ENCODE results near the gene ME2. TPM values are rescaled to one million over a fixed set of nuclear protein-coding genes. Genes with fewer than 3 reads are reported as not detected.
A peak's percentile ranks its signal among the peaks of the same experiment; 100 is the strongest.

The ME2 gene
- total and polyA plus RNA-seq, 9 of the 15 experiments (the other 6 are each of a cell fraction or from before 2014, with no cell fraction given): 12.3 to 54.4 (median 36.2) TPM

DNA sequence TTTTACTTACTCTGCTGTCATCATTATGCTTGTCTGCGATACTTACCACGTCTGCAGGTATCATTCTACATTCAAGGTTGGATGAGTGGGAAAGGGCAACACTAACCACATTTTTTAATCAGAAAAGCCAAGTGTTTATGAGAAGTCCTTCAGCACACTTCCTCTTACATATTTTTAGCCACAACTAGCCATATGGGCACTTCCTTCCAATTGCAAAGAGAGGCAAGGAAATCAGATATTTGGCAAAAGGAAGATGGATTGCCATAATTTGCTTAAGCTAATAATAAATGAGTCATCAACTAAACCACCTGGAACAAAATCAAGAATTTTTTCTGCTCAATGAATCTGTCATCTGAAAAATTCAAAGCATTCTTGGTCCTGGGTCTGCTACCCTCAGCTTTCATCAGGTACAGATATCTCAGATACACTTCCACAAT lies 42.4 kb upstream of the ME2 start:
- ChIA-PET POLR2A (no interaction called here), CTCF (ENCODE audit: low intra/inter-chr PET ratio) (no interaction called here)
- H2AFZ ChIP-seq (ENCODE audit: low read depth, low read length): no peak overlapping the region
- WGBS (ENCODE audit: insufficient coverage, low coverage, missing lambda C conversion rate): 36% methylated on average over 2 of the region's 2 CpGs
- FAIRE-seq (no peak), ATAC-seq (no peak), DNase-seq (ENCODE audit: extremely low read depth in 1 of 4, low spot score in 3 of 4) (no peak)
- no peaks in the 10 kb centered on the region for H3K9me1 ChIP-seq (ENCODE audit: control insufficient read depth, insufficient read depth, low read length)
- no peak overlapping the region for H3K4me2 ChIP-seq (ENCODE audit: insufficient read depth, low read length)
- H4K20me1 ChIP-seq (replicated peaks; ENCODE audit: control insufficient read depth, insufficient read depth, low read length): no peaks in the 10 kb centered on the region
- H3K27ac ChIP-seq (ENCODE audit: extremely low read depth, low read depth, low read length): no peak overlapping the region
- H3K9me3 ChIP-seq (replicated peaks; ENCODE audit: control insufficient read depth, insufficient read depth, low read depth, low read length): no peaks in the 10 kb centered on the region
- H3K4me3 ChIP-seq: no peak overlapping the region
- in situ Hi-C loops (cut with MboI): no loop called here
- H3K9ac ChIP-seq (ENCODE audit: insufficient read depth in 1 of 2, low read depth in 2 of 2, low read length in 2 of 2): no peak overlapping the region
- no peaks in the 10 kb centered on the region for H3K27me3 ChIP-seq (ENCODE audit: control insufficient read depth in 2 of 2, insufficient read depth in 2 of 2, low read length in 2 of 2)
- H3K79me2 ChIP-seq (ENCODE audit: control insufficient read depth, insufficient read depth, low read length): no peaks in the 10 kb centered on the region
- intact Hi-C loops (cut with micrococcal nuclease): no loop called here
- peaks cover 6 to 17% of the 10 kb centered on the region in 2 experiments; a peak in 4 of 5 replicates for H3K4me1 ChIP-seq (replicated peaks in 1 of 2; ENCODE audit: control insufficient read depth in 2 of 2, insufficient read depth in 2 of 2, low read length in 2 of 2)
- H3K36me3 ChIP-seq (ENCODE audit: control insufficient read depth, insufficient read depth, low read length): no peaks in the 10 kb centered on the region; the same call in 2 of the 3 replicates
- BruUV-seq (replicated peaks): no TSS peak
- TF ChIP-seq JUND (IDR thresholded peaks at IDR 0.05; ENCODE audit: borderline replicate concordance, low read depth, low read length) (no peak; the same call in 1 of the 2 replicates), JUND (tag; IDR thresholded peaks at IDR 0.05; ENCODE audit: borderline replicate concordance, low read depth, low read length) (peak; percentile 28; the same call in 1 of the 3 replicates), MEIS2 (IDR thresholded peaks at IDR 0.05; ENCODE audit: partially characterized antibody) (peak; percentile 92), OTX1 (CRISPR knock-in tag; IDR thresholded peaks at IDR 0.05) (no peak), SMARCE1 (IDR thresholded peaks at IDR 0.05) (peak; percentile 16; the same call in 1 of the 2 replicates), MEF2D (tag; conservative IDR thresholded peaks at IDR 0.05; ENCODE audit: low read depth) (peak; percentile 28; the same call in 1 of the 2 replicates), FOXA3 (CRISPR knock-in tag; conservative IDR thresholded peaks at IDR 0.05 in 1 of 2, IDR thresholded peaks at IDR 0.05 in 1 of 2) (0 out of 4 replicates have a peak, but pooled peaks of 1 of the 2 experiments have one; percentile 46), PBX2 (CRISPR knock-in tag; IDR thresholded peaks at IDR 0.05; ENCODE audit: low read depth) (no peak), PBX2 (tag; conservative IDR thresholded peaks at IDR 0.05; ENCODE audit: low read depth) (peak; percentile 41; the same call in 1 of the 2 replicates), SPI1 (IDR thresholded peaks at IDR 0.05; ENCODE audit: borderline replicate concordance, low read depth, low read length) (peak; percentile 72; the same call in 1 of the 2 replicates), RFX7 (CRISPR knock-in tag; IDR thresholded peaks at IDR 0.05) (no peak), ATF3 (IDR thresholded peaks at IDR 0.05) (peak; percentile 66), ATF3 (CRISPR knock-in tag; conservative IDR thresholded peaks at IDR 0.05) (no peak)
- TF ChIP-seq, protein P1, sequence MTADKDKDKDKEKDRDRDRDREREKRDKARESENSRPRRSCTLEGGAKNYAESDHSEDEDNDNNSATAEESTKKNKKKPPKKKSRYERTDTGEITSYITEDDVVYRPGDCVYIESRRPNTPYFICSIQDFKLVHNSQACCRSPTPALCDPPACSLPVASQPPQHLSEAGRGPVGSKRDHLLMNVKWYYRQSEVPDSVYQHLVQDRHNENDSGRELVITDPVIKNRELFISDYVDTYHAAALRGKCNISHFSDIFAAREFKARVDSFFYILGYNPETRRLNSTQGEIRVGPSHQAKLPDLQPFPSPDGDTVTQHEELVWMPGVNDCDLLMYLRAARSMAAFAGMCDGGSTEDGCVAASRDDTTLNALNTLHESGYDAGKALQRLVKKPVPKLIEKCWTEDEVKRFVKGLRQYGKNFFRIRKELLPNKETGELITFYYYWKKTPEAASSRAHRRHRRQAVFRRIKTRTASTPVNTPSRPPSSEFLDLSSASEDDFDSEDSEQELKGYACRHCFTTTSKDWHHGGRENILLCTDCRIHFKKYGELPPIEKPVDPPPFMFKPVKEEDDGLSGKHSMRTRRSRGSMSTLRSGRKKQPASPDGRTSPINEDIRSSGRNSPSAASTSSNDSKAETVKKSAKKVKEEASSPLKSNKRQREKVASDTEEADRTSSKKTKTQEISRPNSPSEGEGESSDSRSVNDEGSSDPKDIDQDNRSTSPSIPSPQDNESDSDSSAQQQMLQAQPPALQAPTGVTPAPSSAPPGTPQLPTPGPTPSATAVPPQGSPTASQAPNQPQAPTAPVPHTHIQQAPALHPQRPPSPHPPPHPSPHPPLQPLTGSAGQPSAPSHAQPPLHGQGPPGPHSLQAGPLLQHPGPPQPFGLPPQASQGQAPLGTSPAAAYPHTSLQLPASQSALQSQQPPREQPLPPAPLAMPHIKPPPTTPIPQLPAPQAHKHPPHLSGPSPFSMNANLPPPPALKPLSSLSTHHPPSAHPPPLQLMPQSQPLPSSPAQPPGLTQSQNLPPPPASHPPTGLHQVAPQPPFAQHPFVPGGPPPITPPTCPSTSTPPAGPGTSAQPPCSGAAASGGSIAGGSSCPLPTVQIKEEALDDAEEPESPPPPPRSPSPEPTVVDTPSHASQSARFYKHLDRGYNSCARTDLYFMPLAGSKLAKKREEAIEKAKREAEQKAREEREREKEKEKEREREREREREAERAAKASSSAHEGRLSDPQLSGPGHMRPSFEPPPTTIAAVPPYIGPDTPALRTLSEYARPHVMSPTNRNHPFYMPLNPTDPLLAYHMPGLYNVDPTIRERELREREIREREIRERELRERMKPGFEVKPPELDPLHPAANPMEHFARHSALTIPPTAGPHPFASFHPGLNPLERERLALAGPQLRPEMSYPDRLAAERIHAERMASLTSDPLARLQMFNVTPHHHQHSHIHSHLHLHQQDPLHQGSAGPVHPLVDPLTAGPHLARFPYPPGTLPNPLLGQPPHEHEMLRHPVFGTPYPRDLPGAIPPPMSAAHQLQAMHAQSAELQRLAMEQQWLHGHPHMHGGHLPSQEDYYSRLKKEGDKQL (CRISPR knock-in tag; IDR thresholded peaks at IDR 0.05; ENCODE audit: borderline replicate concordance): no peak

Data from K562 (cell line).